GM19324 (cell line): ENCODE results near the gene FBXO21.
"Not testable (repeated sequence)": the region's sequence is repeated elsewhere in the genome, so short reads cannot be mapped to it uniquely, and the experiment has no call there.

Experiments
- ATAC-seq: cut with Tn5 transposase; IDR thresholded peaks from one replicate; pipeline ENCODE4 v1.9.1; 2021; ENCODE audit warnings: mild to moderate bottlenecking, moderate library complexity; ENCODE audit not compliant: unreplicated experiment, low FRiP score

FBXO21 gene

GRCh38 chr12:117111821-117112595 is 78.3 kb downstream of the FBXO21 start:
- no peak for ATAC-seq

GRCh38 chr12:117111386-117111785 is 78.9 kb downstream of the FBXO21 start:
- no peak for ATAC-seq

GRCh38 chr12:117109943-117110635 is 80.2 kb downstream of the FBXO21 start:
- no peak for ATAC-seq

DNA sequence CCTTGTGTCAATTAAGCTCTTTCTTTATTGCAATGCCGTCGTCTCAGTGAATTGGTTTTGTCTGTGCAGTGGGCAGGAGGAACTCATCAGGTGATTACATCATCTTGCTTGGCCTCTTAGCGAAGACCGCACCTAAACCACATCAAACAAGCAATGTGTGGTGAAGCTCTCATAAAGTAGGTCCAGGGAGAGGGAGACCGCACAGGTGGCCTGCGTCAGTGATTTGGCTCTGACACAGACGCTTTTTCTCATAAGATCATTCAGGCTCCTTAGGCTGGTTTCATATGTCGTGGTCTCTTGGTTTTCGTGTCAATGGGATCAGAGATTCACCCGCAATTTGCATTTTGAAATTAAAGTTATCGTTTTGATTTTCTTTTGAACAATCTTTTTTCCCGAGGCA is 84.4 kb downstream of the FBXO21 start:
- ATAC-seq: no peak

- ATAC-seq: not testable (repeated sequence)
These were observed 86.3 kb downstream of the FBXO21 start for GRCh38 chr12:117104003-117104402.

DNA sequence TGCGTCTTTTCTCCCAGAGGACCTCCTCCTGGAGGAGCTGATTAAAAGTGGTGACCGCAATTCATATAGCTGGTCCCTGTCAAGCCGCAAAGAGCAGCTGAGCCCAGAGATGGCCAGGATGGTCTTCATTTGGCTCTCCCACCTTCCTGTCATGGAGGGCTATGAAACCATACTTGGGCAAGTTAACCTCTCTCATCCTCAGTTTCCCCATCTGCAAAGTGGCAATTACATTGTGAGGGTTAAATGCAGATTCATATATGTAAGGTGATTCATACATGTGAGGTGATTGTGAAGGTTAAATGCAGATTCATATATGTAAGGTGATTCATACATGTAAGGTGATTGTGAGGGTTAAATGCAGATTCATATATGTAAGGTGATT is 87.5 kb downstream of the FBXO21 start:
- no peak for ATAC-seq

- ATAC-seq: no peak
These were observed 88.1 kb downstream of the FBXO21 start for GRCh38 chr12:117101953-117102799.

DNA sequence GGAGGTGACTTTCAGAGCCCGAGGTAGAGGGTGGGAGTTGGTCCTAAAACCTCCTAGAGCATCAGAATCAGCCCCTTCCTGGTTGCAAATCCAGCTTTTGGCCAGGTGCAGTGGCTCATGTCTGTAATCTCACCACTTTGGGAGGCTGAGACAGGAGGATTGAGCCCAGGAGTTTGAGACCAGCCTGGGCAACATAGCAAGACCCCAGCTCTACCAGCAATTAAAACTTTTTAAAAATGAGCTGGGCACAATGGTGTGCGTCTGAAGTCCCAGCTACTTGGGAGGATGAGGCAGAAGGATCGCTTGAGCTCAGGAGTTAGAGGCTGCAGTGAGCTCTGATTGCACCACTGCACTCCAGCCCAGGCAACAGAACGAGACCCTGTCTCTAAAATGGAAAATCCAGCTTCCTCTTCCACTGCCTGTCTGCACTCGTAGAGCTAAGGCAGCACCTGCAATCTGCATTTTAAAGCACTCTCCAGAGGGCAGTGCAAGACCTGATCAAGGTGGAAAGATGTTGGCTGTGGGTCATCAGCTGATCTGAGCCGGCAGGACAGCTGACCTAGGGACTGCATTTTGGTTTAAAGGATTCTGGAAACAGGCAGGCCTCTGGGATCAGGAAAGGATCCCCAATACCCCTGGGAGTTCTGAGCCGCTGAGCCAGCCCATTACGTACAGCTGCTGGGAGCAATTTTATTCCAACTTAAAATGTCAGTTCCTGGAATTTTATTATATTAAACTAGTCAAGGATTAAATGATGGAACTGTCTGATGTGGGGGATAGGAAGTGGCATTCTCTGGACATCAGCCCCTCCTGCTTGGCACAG is 89.2 kb downstream of the FBXO21 start:
- ATAC-seq: no peak

DNA sequence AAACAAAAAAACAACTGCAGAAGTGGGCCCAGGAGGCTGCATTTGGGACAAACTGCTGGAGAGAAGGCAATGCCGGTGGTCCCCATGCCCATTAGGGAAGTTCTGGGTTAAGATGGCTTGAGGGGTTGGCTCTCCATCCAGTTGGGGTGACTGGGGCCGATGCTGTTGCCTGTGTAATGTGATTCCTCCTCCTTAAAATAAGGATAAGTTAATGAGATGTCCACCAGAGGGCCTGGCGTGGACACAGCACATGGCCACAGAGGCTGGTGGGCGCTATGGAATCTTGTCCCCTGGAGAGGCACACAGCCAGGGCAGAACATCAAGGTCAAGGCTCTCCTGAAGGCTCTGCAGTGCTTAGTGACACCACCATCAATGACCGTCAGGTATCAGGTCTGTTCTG is 90.0 kb downstream of the FBXO21 start:
- ATAC-seq: no peak

- ATAC-seq: peak; percentile 49
These were observed 91.7 kb downstream of the FBXO21 start for GRCh38 chr12:117098361-117099217.

GRCh38 chr12:117098024-117098360 is 92.3 kb downstream of the FBXO21 start:
- ATAC-seq: no peak

- ATAC-seq: no peak
These were observed 93.1 kb downstream of the FBXO21 start for GRCh38 chr12:117097159-117097558.

- ATAC-seq: no peak
These were observed 93.7 kb downstream of the FBXO21 start for GRCh38 chr12:117096501-117097042.

DNA sequence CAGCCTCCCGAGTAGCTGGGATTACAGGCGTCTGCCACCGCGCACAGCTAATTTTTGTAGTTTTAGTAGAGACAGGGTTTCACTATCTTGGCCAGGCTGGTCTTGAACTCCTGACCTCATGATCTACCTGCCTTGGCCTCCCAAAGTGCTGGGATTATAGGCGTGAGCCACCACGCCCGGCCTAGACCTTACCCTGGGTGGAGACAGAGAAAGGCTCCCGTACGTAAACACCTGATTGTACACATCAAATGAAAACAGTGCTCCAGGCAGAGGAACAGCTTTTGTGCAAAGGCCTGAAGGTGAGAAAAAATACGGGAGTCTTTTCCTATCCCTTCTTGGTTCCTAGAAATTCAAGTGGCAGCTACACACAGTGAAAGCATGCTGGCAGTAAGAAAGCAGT is 95.1 kb downstream of the FBXO21 start:
- not testable (repeated sequence) for ATAC-seq

- ATAC-seq: no peak
These were observed 96.2 kb downstream of the FBXO21 start for GRCh38 chr12:117093918-117094630.

DNA sequence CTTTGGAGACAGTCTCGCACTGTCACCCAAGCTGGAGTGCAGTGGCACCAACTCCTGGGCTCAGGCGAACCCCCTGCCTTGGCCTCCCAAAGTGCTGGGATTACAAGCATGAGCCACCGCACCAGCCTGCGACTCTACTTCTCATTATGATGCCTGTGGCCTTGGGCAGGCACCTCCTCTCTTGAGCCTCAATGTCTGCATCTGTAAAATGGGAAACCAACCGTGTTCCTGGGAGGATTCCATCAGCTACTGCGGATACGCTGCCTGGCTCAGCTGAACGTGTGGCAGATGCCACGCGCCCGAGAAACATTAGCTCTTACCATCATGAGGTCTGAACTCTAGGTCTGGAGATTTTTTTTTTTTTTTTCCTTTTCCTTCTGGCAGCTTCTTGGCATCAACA is 96.8 kb downstream of the FBXO21 start:
- no peak for ATAC-seq

DNA sequence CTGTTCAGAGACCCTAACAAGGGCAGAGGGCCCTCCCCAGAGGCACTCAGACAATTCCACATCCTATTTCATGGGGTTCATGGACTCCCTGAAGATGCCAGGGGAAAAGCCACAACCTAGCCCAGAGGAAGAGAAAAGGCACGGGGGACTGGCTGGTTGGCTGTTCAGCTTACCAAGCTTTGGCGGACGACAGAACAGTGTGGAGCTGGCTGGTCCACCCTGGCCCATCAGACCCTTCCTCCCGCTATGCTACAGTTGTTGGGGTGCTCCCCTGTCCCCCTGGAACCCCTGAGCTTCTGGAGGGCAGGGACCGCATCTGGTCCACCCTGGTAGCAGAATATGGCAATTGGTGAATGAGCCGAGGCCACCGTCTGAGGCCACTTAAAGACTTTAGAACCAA is 97.4 kb downstream of the FBXO21 start:
- ATAC-seq: no peak

DNA sequence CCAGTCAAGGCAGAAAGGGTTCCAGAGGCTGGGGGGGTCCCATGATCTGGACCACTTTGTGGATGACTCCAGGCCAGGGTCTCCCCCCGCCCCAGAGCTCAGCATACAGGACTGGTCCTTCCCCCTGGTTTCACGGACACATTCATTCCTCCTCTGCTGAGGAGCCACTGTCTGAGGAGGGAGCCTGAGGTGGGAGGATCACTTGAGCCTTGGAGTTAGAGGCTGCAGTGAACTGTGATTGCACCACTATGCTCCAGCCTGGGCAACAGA is 97.8 kb downstream of the FBXO21 start:
- ATAC-seq: no peak
